Keratinocyte (primary cell): ENCODE data around the gene CLCN3.

Experiments used
- CTCF ChIP-seq, 3 experiments: IDR thresholded peaks in 1 of 3; conservative IDR thresholded peaks in 1 of 3; optimal IDR thresholded peaks in 1 of 3; 2 replicates in 2 of 3; 3 replicates in 1 of 3; pipeline versions ENCODE3 to v1.5.1; 2011; ENCODE audit warnings: low read length in 3 of 3, mild to moderate bottlenecking in 3 of 3, moderate library complexity in 2 of 3, control low read depth in 1 of 3, inconsistent platforms in 1 of 3; ENCODE audit not compliant: insufficient read depth in 2 of 3; ENCODE audit errors: extremely low read depth in 1 of 3
- EZH2 ChIP-seq: IDR thresholded peaks from one replicate; pipeline ENCODE4 v1.6.1; 2012; ENCODE audit warnings: inconsistent platforms, mild to moderate bottlenecking, low read length, moderate library complexity

DNA sequence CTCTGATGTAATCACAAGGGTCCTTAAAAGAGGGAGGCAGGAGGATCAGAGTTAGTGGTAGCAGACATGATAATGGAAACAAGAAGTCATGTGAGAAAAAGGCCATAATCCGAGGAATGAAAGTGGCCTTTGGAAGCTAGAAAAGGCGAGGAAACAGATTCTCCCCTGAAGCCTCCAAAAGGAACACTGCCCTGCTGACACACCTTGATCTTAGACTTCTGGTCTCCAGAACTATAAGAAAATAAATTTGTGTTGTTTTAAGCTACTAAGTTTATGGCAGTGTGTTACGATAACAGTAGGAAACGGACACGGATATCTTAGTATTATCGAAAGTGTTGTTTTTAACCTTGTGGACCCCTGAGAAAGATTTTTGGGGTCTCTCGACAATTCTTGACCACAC, 24.4 kb downstream of the CLCN3 start:
- TF ChIP-seq CTCF (optimal IDR thresholded peaks at IDR 0.05 in 1 of 3, IDR thresholded peaks at IDR 0.05 in 1 of 3, conservative IDR thresholded peaks at IDR 0.05 in 1 of 3; ENCODE audit: extremely low read depth in 1 of 3, insufficient read depth in 2 of 3, low read length in 3 of 3) (no peak), EZH2 (no peak)
